Measurements from ENCODE around the gene MAP2K3.

The MAP2K3 gene

DNA sequence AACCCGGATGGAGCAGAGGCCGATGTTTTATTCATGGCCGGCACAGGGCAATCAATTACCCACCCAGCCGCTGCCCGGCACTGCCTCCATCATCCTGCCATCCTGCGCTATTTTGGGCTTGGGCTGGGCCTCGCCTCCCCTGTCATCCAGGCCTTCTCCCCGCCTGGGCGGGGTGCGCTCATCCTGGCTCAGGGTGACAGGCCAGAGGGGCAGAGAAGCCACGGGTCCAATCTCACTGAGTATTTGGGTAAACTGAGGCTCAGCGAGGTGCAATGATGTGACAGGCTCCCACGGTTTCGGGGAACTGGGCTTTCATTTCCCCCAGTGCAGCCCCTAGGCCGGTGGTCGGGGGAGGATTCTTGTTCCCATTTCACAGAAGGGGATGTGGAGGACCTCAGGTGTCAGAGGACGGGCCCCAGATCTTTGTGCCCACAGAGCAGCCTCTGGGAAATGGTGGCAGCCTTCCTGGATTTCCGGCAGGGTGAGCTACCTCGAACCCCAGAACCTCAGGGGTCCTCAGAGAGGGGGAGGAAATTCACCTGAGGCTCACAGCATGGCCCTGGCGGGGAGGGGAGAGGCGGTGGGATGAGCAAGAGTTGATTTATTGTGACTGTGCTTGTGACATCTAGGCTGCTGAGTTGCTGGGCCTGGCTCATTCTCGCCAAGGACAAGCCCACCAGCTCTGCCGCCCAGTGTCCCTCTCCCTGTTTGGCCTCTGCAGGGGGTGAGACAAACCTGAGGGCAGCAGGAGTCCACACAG lies 67.9 kb downstream of the MAP2K3 start:
- DNase-seq: no peak

DNA sequence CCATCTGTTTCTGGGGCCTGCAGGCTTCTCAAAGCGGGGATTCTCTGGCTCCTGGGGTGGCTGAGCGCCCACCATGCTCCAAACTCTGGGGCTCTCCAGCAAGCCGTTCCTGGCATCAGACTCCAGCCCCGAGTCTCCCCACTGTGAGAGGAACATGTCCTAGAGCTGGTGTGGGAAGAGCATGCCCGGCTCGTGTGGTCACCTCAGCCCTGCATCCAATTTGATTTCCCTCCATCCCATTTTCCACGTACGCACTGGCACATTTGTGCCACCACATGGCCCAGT lies 68.4 kb downstream of the MAP2K3 start:
- DNase-seq: no peak

- no peak for DNase-seq
These were observed 69.0 kb downstream of the MAP2K3 start for GRCh38 chr17:21353326-21354010.

- DNase-seq: no peak
These were observed 70.4 kb downstream of the MAP2K3 start for GRCh38 chr17:21354796-21355385.

DNA sequence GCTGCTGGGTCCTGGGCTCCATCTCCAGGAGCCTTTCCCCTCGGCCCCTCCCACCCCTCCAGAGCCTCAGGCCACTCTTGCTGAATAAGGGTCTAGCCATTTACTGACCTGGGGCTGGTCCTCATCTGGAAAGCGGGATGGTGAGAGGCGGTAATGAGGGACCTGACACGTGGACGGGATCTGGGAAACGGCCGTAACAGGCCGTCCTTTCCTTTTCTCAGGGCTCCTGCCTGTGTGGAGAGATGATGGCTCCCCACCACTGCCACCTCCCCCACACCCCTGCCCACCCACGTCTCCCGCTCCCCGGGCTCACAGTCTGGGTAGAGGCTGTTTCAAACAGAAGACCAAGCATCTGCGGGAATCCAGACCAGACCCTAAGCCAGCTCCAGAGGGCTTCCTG lies 71.1 kb downstream of the MAP2K3 start:
- DNase-seq: no peak

DNA sequence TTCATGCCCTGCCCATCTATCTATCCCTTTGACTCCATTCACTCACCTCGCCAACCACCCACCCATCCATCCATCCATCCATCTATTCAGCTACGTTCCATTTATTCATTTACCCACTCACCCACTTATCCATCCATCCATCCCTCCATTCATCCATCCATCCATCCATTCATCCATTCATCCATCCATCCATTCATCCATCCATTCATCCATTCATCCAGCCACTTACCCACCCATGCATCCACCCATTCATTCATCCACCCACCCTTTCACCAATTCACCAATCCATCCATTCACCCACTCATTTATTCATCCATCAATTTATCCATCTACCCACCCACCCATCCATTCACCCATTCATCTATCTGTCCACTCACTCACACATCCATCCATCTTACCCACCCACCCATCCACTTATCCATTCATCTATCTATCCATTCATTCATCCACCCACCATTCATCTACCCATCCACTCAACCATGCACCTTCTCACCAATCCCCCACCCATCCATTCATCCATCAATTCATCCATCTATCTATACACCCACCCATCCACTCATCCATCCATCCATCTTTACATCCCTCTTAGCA lies 72.1 kb downstream of the MAP2K3 start:
- DNase-seq: no peak

GRCh38 chr17:21357281-21357680 lies 72.8 kb downstream of the MAP2K3 start:
- no peak for DNase-seq

DNA sequence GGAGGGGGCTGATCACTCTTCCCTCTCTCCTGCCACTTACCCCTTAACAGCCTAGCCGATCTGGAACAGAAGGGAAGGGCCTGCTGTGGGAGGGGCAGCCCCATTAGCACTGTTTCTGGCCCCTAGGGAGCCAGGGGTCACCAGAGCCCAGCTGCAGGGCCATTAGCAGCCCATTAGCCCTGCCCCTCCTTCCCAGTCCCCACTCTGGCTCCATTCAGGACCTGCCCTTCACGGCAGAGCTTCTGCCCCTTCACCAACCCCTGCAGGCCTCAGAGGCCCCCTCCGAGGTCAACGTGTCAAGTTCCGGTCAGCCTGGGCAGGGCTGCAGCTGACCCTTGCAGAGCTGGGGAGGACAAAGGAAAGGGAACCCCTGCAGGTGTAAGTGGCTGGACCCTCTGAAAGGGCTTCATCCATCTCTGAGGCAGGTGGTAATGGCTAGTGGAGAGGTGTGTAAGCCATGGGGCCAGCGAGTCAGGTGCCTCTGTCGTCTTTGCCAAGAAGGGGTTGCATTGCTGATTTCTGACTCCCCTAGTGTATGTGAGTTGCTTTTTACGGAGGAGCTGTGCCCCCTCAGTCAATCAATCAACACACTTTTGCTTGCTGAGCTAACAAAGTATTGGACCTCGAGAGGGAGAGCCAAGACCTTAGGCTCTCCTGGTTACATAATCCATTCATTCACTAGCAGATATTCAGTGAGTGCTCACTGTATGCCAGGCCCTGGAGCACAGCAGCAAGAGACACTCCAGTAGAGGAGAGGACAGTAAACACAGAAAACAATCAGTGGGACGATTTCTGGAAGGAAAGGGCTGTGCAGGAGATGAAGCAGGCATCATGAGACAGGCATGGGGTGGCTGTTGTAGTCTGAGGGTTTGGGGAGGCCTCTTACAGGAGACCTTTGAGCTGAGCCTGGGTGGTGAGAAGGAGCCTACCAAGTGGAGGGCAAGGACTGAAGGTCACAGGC lies 73.5 kb downstream of the MAP2K3 start:
- no peak for DNase-seq

DNA sequence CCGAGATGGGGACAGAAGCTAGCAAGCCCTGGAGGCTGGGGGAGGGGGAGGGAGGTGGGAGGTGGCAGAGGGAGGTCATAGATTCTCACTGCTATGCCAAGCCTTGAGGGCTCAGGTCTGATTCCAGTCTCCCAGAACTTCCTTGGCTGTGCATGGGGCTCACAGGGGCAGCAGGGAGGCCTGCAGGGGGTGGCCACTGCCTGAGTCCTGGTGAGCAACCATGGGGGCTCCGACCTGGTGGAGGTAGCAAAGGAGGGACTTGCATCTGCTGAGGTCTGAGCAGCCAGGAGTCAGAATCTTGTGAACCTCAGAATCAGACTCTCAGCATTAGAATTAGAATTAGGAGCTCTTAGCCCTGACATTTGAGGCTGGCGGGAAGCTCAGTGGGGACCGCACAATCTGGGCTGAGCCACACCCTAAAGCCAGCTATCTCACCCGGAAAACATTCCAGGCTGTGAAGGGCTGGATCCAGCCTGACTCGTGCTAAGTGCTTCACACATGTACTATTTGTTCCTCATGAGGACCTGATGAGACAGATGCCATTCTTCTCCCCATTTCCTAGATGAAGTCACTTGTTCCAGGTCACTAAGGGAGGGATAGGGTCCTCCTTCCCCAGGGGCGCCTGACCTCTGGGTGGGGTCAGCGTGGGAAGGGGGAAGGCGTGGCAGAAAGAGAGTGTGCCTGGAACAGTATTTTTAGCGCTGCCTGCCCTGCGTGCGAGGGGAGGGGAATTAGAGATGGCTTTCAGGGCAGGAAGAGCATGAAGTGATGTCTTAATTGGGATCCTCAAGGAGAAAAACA lies 74.4 kb downstream of the MAP2K3 start:
- DNase-seq: no peak

- DNase-seq: no peak
These were observed 75.0 kb downstream of the MAP2K3 start for GRCh38 chr17:21359483-21359840.

DNA sequence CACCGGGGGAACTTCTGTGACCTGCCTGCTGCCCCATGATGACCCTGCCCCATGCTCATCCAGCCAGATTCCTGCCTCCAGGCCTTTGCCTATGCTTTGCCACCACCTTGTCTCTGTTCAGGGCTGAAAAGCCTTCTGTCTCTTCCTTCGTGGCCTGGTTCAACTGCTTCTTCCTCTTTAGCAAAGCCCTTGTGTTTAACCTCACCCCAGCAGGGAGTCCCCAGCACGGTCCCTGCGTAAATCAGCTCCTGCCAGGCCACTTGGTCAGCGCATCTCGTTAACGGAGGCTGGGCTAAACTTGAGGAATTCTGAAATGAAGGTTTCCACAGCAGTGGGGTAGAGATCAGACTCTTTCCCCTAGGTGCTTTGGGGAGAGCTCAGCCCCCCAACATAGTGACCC lies 75.5 kb downstream of the MAP2K3 start:
- DNase-seq: no peak

- DNase-seq: no peak
These were observed 76.7 kb downstream of the MAP2K3 start for GRCh38 chr17:21361020-21361809.

DNA sequence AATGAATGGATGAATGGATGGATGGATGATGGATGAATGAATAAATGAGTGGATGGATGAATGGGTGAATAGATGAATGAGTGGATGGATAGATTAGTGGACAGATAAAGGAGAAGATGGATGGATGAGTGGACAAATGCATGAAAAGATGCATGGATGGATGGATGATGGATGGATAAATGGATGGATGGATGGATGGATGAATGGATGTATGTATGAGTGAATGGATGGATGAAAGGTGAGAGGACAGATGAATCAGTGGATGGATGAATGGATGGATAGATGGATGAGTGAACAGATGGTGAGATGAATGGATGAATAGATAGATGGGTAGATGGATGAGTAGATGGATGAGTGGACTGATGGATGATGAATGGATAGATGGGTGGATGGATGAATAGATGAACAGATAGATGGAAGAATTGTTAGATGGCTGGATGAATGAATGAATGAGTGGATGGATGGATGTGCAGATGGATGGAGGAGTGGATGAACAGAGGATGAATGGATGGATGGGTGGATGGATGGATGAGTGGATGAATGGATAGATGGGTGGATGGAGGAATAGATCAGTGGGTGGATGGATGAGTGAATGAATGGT lies 77.9 kb downstream of the MAP2K3 start:
- DNase-seq: no peak

- DNase-seq: no peak
These were observed 79.5 kb downstream of the MAP2K3 start for GRCh38 chr17:21363776-21364642.

Measured in fibroblast of skin of abdomen (primary cell).